ENCODE measurements around the gene GPC1.

The GPC1 gene

DNA sequence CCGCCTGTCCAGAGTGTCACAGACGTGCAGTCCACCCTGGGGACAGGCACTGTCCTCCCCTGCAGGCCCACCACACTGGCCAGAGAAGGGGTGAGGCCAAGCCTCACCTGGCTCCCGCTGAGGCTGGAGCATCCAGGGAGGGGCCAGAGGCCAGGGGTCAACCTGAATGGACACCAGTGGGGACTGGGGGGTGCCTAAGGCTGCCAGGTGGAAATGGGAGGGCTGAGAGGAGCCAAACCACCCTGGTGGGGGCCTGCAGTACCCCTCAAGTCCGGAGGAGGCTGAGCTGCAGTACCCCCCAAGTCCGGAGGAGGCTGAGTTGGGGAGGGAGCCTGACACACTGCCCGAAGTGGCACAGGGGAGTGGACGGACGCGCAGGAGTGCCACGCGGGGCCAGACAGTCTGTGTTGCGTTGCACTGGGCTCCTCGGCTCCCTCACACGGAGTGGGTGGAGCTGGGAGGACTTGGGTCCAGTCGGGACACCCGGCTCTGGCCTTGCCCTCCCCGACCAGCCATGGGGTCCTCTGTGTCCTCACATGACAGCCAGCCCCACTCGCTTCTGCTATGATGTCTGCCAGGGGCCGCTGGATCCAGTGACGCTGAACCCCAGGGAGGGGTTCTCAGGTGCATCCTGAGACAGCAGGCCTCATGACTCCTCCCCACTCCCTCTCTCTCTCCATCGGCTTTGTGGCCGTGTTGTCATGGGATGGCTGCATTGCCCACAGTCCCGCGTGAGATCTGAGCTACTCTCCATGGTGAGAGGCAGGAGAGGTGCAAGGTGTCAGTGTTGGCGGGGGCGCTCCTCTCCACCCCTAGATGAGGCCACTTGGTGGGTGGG is 22.3 kb upstream of the GPC1 start:
- no peak for DNase-seq (ENCODE audit: low read depth)

DNA sequence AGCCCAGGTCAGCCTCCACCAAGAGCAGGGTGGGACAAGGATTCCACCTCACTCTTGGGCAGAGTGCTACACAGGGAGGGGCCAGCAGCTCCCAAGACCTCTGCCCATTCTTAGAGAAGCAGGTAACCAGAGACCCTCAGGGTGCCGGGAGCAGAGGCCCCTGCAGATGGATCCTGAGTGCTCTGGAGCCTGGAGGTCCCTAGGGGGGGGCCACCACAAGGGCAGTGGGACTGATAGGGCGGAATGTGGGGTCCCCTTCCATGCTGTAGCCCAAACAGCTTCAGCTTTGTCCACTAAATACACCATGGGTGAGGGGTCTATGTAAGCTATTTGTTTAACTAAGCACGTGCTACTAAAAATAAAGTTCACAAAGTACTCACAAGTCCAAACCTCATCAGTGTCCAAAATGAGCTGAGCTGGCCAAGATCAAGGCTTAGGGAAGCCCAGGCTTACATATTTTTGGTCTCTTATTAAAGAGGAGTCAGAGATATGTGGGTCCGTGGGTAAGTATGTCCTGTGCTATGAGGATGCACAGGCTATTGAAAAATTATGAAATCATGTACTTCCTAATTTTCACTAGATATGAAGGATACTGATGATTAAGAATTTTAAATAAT is 21.5 kb upstream of the GPC1 start:
- DNase-seq (ENCODE audit: low read depth), result no peak

DNA sequence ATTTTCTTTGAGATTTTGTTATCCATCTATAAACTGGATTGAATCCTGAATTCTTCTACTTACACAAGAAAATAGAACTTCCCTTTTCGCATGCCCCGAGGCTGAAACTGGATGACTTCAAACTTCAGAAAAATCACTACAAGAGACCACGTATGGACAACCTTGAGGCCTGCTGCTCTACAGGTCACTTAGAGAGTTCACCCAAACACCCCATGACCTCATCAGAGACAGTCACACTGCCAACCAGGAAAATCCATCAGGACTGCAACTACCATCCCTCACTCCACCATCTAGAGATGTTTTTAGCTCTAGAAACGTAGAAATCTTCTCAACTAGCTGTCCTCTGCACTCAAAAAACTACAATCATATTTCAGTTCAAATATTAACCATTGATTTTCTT is 18.6 kb upstream of the GPC1 start:
- DNase-seq (ENCODE audit: low read depth), result no peak

DNA sequence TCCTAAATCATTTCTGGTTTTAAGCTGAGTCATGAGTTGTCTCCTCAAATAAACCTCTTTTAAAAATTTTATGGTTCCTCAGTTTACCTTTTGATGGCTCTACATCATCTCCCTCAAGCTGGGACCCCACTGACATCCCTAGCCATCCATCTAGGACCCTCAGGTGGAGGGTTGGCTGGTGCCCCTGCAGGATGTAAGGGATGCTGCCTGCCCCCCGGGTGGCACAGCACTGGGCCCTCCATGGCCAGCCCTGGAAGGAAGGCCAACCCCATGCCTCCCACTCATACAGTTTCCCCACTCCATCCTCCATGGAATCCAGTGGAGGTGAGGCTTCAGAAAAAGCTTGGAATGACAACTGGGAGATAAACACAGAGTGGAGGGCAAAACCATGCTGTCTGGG is 17.2 kb upstream of the GPC1 start:
- DNase-seq (ENCODE audit: low read depth), result no peak

DNA sequence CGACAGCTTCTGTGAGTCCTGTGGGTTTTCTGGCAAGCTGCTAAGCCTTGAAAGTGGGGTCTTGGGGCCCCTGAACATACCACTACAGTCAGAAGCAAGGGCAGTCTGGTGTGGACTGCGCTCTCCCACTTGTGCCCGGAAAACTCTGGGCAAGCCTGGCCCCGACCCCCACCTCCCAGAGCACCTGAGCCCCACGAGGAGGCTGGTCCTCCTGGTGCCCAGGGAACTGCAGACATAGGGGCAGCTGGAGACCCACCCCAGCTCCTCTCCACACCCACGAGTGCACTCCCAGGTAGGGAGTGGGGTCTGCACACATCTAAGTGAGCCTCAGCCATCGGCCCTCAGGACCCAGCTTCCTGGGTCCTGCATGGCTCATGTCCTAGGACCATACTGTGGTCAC is 16.2 kb upstream of the GPC1 start:
- no peak for DNase-seq (ENCODE audit: low read depth)

DNA sequence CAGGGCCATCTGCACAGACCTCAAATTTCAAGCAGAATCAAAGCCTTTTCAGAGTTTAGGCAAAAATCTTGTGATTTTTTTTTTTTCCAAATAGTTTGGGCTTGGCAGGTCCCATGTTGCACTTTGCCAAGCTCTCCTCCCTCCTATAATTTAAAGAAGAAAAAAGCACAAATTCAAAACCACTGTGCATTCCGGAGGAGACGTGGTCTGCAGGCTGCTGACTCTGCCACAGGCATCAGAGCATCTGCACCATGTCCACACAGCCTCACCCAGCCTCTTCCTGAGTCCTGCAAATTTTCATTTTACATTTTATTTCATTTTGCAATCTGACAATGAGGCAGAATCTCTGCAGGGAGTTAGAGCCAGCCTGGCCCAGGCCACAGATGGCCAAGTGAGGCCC is 15.7 kb upstream of the GPC1 start:
- no peak for DNase-seq (ENCODE audit: low read depth)

DNA sequence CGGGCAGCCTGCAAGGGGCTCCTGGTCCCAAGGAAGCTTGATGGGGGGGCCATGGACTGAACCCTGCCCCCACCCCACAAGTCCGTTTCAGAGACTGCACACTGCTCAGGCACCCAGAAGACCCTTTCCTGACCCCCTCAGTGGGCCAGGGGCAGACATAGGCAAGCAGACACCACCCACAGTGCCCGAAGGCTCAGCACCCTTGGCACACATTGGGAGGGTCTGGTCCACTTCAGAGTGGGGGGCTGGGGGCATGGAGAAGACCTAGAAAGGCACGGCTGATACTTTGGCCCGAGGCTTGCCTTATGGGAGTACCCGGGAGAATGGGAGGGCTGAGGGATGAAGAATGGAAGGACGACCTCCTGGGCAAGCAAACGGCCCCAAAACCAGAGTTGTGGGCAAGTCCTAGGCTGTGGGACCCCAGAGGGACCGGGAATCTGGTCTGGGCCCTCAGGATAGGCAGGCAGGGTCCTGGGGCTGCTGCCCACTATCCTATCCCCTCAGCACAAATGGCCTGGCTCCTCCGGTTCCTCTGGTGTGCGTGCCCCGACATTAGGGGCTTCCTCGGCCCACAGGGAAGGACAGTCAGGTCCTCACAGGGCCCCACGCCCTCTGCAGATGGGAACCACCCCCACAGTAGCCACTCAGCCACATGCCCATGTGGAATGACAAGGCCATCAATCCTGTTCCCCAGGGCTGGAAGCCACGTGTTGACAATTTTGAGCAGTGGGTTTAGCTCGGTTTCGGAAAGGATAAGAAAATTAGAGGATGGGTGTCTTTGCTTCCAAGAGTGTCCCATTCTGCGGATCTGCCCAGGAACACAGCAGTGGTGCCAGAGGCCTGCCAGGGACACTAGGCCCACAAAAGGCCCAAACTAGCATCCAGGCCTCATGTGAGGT is 15.0 kb upstream of the GPC1 start:
- DNase-seq (ENCODE audit: low read depth), result no peak

DNA sequence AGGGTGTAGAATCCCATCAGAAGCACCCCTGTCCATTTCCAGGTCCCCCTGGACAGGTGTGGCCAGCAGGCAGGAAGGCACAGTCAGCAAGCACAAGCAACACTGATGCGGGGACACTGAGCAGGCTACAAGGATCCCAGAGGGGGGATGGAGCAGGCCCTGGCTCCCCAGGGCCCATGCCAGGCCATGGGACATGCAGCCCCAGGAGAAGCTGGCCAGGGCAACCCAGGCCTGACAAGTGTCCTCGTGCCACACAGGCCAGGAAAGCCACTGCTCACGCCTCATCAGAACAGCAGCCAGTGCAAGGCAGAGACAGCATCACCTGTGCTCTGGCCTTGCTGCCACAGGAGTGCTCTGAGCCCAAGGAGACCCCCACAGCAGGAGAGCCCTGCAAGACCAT is 14.1 kb upstream of the GPC1 start:
- DNase-seq (ENCODE audit: low read depth), result no peak

DNA sequence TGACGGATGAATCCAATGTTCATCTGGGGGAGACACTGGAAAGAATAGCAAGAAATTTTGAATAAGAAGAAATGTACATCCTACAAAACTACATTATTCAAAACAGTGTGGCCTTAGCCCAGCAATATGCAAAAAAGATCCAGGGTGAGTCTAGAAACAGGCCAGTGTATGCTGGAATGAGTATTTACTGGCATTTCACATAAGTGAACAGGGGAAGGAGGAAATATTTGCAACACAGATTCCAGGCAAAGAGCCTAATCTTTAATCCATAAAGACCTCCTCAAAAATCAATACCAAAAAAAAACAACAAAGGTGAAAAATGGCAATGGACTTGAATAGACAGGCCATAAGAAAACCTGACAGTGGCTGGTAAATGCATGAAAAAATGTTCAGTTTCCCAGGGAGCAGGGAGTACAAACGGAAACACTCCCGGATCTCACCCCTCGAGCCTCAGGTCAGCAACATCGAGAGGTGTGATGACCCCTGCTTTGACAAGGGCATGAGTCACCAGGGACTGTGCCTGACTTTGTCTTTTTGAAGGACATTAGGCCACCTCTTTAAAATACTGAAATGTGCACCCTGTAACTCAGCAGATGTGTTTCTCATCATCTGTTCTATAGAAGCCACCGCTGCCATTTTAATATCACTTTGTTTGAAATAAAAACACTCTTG is 12.7 kb upstream of the GPC1 start:
- DNase-seq (ENCODE audit: low read depth), result no peak

DNA sequence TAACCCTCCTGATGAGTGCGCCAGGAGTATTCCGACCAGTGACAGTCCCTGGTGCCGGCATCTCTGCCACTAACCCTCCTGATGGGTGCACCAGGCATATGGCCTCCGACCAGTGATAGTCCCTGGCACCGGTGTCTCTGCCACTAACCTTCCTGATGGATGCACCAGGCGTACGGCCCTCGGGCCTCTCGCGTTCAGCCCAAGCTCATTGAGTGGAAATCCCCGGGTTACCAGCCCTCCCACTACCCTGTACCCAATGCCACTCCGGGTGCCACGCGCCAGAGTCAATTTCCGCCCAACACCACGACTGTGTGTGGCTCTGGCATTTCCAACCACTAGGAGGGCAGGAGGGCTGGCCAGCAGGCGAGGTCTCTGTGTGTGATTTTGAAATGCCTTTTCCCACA is 11.7 kb upstream of the GPC1 start:
- DNase-seq (ENCODE audit: low read depth), result no peak

DNA sequence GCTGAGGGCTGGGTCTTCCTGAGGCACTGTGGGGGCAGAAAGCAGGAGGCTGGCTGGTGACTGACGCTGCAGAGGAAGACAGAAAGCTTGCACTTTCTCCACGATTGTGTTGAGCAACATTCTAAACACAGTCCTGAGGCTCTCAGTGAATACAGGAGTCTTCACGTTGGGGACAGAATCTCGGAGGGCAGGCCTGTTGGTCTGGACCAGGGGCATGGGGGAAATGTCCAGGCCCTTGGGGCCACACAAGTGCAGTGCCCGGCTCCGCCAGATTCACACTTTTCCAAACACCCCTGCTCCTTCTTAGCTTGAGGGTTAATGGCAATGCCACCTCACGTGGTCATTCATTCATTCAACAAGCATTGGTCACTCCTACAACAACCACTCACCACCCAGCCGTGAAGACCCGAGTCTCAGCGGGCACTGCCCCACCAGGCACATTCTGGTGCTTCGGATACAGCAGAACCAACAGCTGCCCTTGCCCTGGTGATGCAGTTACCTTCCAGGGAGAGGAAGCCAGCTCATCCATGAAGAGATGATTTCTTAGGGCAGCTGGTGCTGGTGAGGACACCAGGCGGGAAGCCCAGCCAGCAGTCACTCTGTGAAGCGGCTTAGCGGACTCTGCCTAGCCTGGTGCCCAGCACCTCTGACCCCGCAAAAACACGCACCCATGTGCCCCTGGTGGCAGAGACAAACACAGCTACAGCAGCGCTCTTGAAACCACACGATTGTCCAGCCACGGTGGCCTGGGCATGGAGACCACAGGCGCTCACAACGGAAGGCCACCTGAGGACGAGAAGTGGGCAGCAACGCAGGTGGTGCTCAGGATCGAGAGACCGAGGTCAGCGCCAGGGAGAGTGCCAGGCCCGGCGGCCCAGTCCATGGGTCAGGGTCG is 10.9 kb upstream of the GPC1 start:
- DNase-seq (ENCODE audit: low read depth), result no peak

DNA sequence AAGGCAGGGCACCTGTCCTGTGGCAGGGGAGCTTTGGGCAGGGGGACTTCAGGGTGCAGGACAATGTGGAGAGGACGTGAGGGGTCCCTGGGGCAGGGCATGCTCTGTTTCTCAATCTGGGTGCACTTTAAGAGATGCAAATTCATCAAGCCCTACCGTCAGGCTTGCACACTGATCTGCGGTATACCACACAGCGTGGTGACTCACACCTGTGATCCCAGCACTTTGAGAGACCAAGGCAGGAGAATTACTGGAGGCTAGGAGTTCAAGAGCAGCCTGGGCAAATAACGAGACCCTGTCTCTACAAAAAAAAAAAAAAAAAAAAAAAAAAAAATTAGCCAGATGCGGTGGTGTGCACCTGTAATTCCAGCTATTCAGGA is 10.2 kb upstream of the GPC1 start:
- DNase-seq (ENCODE audit: low read depth), result no peak

DNA sequence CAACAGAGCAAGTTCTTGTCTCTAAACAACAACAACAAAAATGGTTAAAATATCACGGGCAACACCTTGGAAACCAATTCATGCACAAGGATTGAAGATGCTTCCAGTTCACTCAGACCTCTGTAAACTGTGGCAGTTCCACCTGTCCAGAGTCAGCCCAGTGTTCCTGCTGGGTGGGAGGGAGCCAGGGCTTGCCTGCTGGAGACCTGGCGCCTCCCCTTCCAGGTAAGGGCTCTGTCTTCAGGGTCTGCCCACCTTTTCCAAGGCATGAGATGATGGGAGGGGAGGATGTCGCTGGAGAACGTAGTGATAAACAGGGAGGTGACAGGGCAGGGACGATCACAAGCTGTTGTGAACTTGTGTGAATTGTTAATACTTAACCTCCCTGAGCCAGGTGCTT is 9.8 kb upstream of the GPC1 start:
- DNase-seq (ENCODE audit: low read depth), result no peak

DNA sequence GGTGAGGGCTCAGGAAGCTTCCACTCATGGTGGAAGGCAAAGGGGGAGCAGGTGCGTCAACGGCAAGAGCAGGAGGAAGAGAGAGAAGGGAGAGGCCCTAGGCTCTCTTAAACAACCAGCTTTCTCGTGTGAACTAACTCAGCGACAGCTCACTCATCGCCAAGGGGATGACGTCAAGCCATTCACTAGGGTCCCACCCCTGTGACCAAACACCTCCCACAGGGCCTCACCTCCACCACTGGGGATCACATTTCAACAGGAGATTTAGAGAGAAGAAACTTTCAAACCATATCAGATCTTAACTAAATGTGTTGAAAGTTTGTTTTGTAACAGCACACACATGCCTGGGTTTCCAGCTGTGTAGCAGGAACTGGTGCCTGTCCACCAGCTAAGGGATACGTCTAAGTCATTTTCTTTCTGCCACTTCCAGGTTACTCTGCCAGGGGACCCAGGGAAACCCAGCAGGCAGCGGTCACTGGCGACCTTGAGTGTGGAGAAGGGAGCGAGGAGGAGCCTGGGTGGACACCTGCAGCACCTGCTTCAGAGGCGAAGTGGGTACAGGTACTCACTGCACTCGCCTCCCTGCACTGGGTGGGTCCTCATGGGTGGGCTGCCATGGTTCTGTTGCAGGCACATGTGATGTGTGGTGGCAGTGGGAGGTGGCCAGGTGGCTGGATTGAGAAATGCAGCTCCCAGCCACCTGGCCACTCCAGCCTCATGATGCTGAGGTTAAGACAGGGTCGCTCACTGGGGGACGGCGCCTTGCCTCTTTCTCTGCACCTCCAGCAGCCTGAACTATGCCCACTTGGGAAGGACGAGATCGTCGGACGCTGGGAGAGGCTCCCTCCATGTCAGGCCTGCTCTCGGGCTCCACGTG is 8.4 kb upstream of the GPC1 start:
- DNase-seq (ENCODE audit: low read depth), result no peak

DNA sequence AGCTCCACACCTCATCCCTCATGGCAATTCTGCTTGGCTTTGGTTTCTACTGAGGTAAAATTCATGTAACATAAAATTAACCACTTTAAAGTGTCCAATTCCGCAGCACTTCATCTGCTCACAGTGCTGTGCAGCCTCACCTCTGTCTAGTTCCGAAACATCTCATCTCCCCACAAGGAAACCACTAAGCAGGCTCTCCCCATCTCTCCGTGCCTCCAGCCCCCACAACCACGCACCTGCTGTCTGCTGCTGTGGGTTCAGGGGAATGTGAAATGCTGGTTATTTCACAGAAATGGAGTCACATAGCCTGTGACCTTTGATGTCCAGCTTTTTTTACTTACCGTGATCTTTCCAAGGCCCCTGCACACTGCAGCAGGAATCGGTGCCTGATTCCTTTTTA is 7.7 kb upstream of the GPC1 start:
- no peak for DNase-seq (ENCODE audit: low read depth)

DNA sequence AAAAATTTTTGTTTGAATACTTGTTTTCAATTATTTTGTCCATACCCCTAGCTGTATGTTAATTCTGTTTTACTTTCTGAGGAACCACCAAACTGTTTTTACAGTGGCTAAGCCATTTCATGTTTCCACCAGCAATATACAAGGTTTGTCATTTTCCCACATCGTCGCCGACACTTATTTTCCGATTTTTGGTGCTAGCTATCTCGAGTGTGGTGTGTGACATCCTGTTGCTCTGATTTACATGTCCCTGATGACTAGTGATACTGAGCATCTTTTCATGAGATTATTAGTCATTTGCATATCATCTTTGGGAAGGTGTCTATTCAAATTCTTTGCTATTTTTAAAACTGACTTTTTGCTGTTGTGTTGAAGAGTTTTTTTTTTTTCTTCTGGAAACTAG is 7.2 kb upstream of the GPC1 start:
- DNase-seq (ENCODE audit: low read depth), result no peak

DNA sequence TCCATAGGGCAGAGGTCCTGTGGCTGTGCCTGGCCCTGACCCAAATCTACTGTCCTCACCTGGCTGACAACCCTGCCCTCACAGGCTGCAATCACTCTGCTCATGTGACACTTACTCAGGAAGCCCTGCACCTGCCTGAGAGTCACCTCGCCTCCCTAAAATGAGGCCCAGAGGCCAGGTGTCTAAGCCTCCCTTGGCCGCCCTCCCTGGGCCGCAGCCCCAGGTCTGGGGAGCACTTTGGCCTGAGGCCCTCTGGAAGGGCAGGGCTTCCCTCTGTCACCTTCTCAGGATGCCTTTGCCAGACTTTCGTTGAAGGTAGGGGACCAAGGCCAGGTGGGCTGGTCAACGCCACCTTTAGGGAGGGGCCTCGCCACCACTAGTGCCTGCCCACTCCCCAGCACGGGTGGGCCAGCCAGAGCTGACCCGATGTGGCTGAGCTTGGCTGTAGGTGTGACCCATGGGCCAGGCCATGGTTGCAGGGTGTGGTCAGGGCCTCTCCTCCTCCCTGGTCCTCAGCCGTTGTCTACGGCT is 6.1 kb upstream of the GPC1 start:
- DNase-seq (ENCODE audit: low read depth), result no peak

DNA sequence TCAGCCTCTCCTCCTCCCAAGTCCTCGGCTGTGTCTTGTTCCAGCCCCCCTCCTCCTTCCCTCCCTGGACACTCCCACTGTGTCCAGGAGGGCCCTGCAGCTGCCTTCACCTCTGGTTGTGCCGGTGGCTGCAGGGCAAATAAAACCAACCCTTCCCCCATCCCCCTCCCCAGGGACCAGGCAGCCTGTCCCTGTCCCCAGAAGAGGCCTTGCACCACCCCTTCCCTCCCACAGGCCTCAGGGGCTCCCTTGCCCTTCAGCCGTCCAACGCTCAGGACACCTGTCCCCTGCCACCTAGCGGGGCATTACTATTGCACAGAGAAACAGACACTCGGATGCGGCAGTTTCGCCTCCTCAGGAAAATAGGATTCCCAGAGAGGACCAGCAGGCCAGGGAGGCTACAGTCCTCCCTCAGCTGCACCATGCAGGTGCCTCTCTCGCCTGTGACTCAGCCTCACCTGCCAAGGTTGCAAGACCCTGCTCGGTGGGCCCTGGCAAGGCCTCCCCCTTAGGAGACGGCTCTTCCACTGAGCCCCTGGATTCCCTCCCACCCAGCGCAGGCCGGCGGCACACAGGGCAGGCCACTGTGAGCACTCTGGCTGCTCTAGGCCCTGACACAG is 5.5 kb upstream of the GPC1 start:
- no peak for DNase-seq (ENCODE audit: low read depth)

DNA sequence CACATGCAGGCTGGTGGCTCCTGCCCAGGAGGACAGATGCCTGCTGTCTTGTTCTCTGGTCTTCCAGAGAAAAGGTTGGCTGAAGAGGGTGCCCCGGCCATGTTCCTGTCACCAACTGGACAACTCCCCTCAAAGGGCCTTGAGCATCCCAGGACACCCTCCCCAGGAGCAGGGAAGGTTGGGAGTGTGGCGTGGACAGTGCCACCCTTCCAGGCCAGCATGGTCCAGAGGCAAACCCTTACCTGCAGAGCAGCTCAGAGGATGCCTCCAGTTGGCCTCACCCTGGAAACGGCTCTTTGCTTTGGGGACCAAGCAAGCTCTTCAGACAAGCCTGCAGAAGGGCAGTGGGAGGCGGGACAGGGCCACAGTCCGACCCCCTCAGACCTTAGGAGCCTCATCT is 4.9 kb upstream of the GPC1 start:
- DNase-seq (ENCODE audit: low read depth), result no peak

DNA sequence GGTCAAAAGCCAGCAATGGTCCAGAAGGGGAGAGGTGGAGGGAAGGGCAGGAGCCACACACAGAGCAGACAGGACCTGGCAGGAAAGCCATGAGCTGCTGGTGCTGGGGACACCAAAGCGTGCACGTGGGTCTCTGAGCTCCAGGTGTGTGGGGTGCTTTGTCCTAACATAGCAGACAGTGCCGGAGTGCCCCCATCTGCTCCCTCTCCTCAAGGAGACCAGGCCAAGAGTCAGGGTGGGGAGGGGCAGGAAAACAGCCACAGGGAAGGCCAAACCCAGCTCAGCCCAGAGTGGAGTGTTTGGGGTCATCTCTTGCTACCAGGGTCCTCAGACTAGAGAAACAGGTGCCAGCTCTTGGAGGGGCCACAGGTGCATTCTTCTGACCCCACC is 4.2 kb upstream of the GPC1 start:
- DNase-seq (ENCODE audit: low read depth), result no peak

Measured in stimulated activated CD8-positive, alpha-beta memory T cell treated with anti-CD3 and anti-CD28 coated beads, Interleukin-12 subunit alpha, Interleukin-12 subunit beta, amount 100 ng/mL, for 4 hours (primary cell).